HEK293T (cell line): ENCODE results near the gene TMEM98.
"Not testable (repeated sequence)": the region's sequence is repeated elsewhere in the genome, so short reads cannot be mapped to it uniquely, and the experiment has no call there.

ENCODE experiments used
- CTCF ChIA-PET: fragments of 350-600 bp; formaldehyde crosslinking; extraction: SDS; loops from one replicate; lab custom pipeline; 2021; ENCODE audit warnings: antibody characterized with exemption, inconsistent platforms; lab: Yijun Ruan, JAX
- POLR2A ChIA-PET: fragments of 350-600 bp; formaldehyde crosslinking; extraction: SDS; loops from one replicate; lab custom pipeline; 2020; ENCODE audit warnings: antibody characterized with exemption, inconsistent platforms; lab: Yijun Ruan, JAX
- DNase-seq: peaks from one replicate; pipeline ENCODE4 v3.0.0; 2012; ENCODE audit warnings: mixed read lengths; ENCODE audit errors: extremely low spot score
- ARNT ChIP-seq: fragments of 450-650 bp; IDR thresholded peaks from 2 replicates; pipeline ENCODE4 v1.6.1; 2017; ENCODE audit warnings: mild to moderate bottlenecking
- BHLHE40 ChIP-seq: fragments of 450-650 bp; IDR thresholded peaks from 2 replicates; pipeline ENCODE4 v1.6.1; 2016; ENCODE audit warnings: mild to moderate bottlenecking, moderate library complexity, borderline replicate concordance
- CTBP1 ChIP-seq: fragments of 450-650 bp; IDR thresholded peaks from 2 replicates; pipeline ENCODE4 v1.6.1; 2016; ENCODE audit warnings: borderline replicate concordance
- ELF4 ChIP-seq: fragments of 450-650 bp; IDR thresholded peaks from 2 replicates; pipeline ENCODE4 v1.6.1; 2017; ENCODE audit warnings: antibody characterized with exemption
- FOXA1 ChIP-seq: fragments of 450-650 bp; IDR thresholded peaks from 2 replicates; pipeline ENCODE4 v1.6.1; 2016; ENCODE audit warnings: mild to moderate bottlenecking
- FOXK2 ChIP-seq: fragments of 450-650 bp; IDR thresholded peaks from 2 replicates; pipeline ENCODE4 v1.6.1; 2016; ENCODE audit warnings: mild to moderate bottlenecking
- FOXM1 ChIP-seq: fragments of 450-650 bp; IDR thresholded peaks from 2 replicates; pipeline ENCODE4 v1.6.1; 2017; ENCODE audit warnings: mild to moderate bottlenecking, borderline replicate concordance
- HDGF ChIP-seq: fragments of 450-650 bp; IDR thresholded peaks from 2 replicates; pipeline ENCODE4 v1.6.1; 2017; ENCODE audit warnings: antibody characterized with exemption, borderline replicate concordance
- L3MBTL2 ChIP-seq: fragments of 450-650 bp; conservative IDR thresholded peaks from 2 replicates; pipeline ENCODE4 v1.6.1; 2016; ENCODE audit warnings: mild to moderate bottlenecking
- LEF1 ChIP-seq: fragments of 450-650 bp; IDR thresholded peaks from 2 replicates; pipeline ENCODE4 v1.6.1; 2017; ENCODE audit warnings: mild to moderate bottlenecking, borderline replicate concordance
- NFRKB ChIP-seq: fragments of 450-650 bp; IDR thresholded peaks from 2 replicates; pipeline ENCODE4 v1.6.1; 2016; ENCODE audit warnings: mild to moderate bottlenecking, moderate library complexity
- SP1 ChIP-seq: fragments of 450-650 bp; IDR thresholded peaks from 2 replicates; pipeline ENCODE4 v1.6.1; 2017
- SUZ12 ChIP-seq: fragments of 450-650 bp; IDR thresholded peaks from 2 replicates; pipeline ENCODE4 v1.6.1; 2016; ENCODE audit warnings: mild to moderate bottlenecking
- TARDBP ChIP-seq: fragments of 450-650 bp; IDR thresholded peaks from 2 replicates; pipeline ENCODE4 v1.6.1; 2016
- ZNF384 ChIP-seq: fragments of 450-650 bp; IDR thresholded peaks from 2 replicates; pipeline ENCODE4 v1.6.1; 2016
- TF ChIP-seq, protein P1 (sequence below): fragments of 450-650 bp; IDR thresholded peaks from 2 replicates; pipeline ENCODE4 v1.6.1; 2016

Gene TMEM98

DNA sequence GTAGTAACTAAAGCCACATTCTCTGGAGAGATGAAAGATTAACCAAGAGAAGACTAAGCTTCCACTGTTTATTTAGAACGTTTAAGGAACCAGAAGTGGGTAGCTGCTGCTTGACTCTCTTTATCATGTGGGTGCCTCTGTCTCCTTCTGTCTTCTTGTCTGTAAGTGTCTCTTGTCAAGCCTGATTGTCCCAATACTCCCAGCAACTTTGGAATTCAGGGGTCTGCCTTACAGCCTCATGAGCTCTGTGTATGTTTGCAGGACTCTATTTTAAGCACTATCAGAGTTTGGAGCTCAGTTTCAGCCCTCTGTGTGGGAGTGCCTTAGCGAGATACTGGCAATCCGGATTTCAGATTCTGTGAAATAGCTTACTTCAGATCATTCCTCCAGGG is 34.4 kb downstream of the TMEM98 start:
- ChIA-PET POLR2A (no interaction called here), CTCF (no interaction called here)
- no peak for TF ChIP-seq NFRKB
- DNase-seq, result no peak

DNA sequence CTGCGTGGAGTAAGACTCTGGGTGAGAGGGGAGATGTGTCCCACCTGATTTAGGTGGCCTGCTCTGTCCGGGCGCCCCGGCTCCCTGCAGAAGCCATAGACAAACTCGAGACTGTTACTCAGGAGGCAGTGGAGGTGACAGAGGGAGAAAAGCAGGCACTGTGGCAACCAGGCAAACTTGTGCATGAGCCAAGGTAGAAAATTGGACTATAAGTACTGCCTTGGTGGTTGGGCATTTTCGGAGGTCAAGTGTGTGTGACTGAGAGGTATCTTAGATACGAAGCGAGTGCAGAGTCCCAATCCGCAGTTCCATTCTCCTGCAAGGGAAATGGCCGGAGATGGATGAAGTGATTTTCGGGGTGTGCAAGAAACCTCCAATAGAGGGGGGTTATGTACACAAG is 36.6 kb downstream of the TMEM98 start:
- ChIA-PET POLR2A (no interaction called here), CTCF (no interaction called here)
- no peak for DNase-seq
- TF ChIP-seq NFRKB, result no peak
- no peak for TF ChIP-seq FOXK2
- TF ChIP-seq SUZ12, result no peak
- TF ChIP-seq, protein P1, sequence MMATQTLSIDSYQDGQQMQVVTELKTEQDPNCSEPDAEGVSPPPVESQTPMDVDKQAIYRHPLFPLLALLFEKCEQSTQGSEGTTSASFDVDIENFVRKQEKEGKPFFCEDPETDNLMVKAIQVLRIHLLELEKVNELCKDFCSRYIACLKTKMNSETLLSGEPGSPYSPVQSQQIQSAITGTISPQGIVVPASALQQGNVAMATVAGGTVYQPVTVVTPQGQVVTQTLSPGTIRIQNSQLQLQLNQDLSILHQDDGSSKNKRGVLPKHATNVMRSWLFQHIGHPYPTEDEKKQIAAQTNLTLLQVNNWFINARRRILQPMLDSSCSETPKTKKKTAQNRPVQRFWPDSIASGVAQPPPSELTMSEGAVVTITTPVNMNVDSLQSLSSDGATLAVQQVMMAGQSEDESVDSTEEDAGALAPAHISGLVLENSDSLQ, result no peak
- TF ChIP-seq FOXA1, result no peak
- no peak for TF ChIP-seq CTBP1
- no peak for TF ChIP-seq FOXM1
- no peak for TF ChIP-seq BHLHE40
- TF ChIP-seq L3MBTL2, result no peak
- TF ChIP-seq SP1, result no peak
- no peak for TF ChIP-seq ELF4
- no peak for TF ChIP-seq HDGF
- no peak for TF ChIP-seq ARNT

DNA sequence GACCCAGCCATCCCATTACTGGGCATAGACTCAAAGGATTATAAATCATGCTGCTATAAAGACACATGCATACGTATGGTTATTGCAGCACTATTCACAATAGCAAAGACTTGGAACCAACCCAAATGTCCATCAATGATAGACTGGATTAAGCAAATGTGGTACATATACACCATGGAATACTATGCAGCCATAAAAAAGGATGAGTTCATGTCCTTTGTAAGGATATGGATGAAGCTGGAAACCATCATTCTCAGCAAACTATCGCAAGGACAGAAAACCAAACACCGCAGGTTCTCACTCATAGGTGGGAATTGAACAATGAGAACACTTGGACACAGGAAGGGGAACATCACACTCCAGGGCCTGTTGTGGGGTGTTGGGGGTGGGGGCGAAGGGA is 41.3 kb downstream of the TMEM98 start:
- DNase-seq, CTCF ChIA-PET, POLR2A ChIA-PET: not testable (repeated sequence)

DNA sequence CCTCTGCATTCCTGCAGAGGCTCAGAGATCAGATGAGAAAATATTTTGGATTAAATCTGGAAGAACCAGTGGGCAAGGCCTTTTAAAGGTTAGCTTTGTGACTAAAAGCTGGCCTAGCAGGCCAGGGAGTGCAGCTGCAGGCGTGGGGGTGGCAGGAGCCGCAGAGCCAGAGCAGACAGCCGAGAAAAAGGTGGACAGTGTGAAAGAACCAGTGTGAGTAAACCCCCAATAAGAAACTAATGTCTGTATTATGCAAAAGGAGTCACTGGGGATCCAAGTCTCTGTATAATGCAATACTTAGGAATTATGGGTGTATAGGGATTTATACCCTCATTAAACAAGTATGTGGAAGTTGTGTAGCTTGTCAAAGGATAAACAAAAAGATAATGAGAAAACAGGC is 42.3 kb downstream of the TMEM98 start:
- POLR2A ChIA-PET, result no interaction called here
- CTCF ChIA-PET, result interaction anchor here (1.4 kb wide), 1 partner anchor 28 kb away, joined by 3 read pairs; no protein-coding TSS in a partner anchor
- TF ChIP-seq FOXM1 (no peak), BHLHE40 (no peak)
- no peak for DNase-seq

DNA sequence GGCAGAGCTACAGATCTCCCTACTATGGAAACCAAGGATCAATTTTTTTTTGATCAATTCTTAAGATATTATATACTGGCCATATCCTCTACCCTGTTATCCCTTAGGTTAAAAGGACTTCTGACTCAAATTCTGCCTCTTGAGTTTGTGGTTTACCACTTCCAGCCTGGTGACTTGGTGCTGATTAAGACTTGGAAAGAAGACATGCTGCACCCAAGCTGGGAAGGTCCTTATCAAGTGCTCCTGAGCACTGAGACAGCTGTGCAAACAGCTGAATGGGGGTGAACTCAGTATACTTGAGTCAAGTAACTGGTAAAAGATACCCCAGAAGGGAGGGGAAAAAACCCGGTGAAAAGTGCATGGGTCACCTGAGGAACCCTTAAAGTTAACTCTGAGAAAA is 43.2 kb downstream of the TMEM98 start:
- ChIA-PET CTCF (interaction anchor here (1.4 kb wide), 1 partner anchor 27 kb away, joined by 3 read pairs; no protein-coding TSS in a partner anchor), POLR2A (no interaction called here)
- no peak for TF ChIP-seq BHLHE40
- TF ChIP-seq CTBP1, result no peak
- no peak for TF ChIP-seq ZNF384
- TF ChIP-seq HDGF, result no peak
- TF ChIP-seq, protein P1, result no peak
- DNase-seq, result no peak

DNA sequence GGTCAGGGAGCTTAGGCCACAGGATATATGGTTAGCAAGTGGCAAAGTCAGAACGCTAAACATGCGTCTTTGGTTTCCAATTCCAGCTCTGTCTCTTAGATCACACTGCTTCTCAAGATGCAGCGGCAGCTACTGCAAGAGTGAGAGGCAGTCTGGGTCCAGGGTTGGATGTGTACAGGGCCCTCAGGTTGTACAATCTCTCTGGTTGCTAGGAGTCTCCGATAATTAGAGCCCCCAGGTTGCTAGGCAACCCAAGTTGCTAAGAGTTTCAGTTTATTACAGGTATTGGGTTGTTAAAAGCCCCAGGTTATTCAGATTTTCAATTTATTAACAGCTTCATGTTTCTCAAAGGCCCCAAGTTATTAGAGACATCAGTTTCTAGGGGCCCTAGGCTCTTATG is 48.2 kb downstream of the TMEM98 start:
- ChIA-PET POLR2A (no interaction called here), CTCF (interaction anchor here (0.7 kb wide), 1 partner anchor 17 kb away, joined by 4 read pairs; no protein-coding TSS in a partner anchor)
- TF ChIP-seq ELF4 (no peak), CTBP1 (no peak), ARNT (no peak), TARDBP (no peak), FOXA1 (no peak), LEF1 (no peak), SUZ12 (no peak), L3MBTL2 (no peak), ZNF384 (no peak), NFRKB (no peak), FOXK2 (no peak), BHLHE40 (no peak)
- TF ChIP-seq, protein P1, result no peak
- no peak for DNase-seq

DNA sequence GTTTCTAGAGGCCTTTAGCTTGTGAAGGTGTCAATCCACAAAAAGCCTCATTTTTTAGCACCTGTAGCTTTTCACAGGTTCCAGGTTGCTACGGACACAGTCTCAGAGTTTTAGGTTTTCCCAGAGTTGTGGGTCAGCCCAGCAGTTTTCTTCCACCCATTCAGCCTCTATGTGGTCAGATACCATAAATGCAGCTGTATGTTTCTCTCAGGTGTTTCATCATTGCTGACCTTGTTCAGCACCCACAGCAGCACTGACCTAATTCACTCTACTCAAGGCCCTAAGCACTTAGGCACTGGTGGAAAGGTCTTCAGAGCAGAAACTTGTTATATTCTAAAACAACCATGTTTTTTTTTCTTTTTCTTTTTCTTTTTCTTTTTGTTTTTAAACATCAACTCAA is 48.7 kb downstream of the TMEM98 start:
- POLR2A ChIA-PET, result no interaction called here
- TF ChIP-seq CTBP1, result no peak
- TF ChIP-seq FOXM1, result no peak
- TF ChIP-seq L3MBTL2, result no peak
- TF ChIP-seq LEF1, result no peak
- CTCF ChIA-PET, result interaction anchor here (0.7 kb wide), 1 partner anchor 17 kb away, joined by 4 read pairs; no protein-coding TSS in a partner anchor
- DNase-seq, result no peak

DNA sequence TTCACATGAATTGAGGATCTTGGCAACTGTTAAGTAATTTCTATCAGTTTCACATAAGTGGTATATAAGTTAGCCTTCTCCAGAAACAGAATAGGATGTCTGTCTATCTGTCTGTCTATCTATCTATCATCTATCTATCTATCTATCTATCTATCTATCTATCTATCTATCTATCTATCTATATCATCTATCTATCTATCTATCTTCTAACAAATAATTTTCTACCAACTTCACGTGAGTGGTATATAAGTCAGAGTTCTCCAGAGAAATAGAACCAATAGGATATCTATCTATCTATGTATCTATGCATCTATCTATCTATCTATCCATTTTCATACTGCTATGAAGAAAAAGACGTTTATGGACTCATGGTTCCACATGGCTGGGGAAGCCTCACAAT is 52.3 kb downstream of the TMEM98 start:
- CTCF ChIA-PET, result no interaction called here
- no peak for DNase-seq
- POLR2A ChIA-PET, result no interaction called here
- no peak for TF ChIP-seq FOXA1
- TF ChIP-seq L3MBTL2, result no peak
- TF ChIP-seq FOXK2, result no peak
- TF ChIP-seq, protein P1, result no peak
- no peak for TF ChIP-seq ELF4
- TF ChIP-seq SP1, result no peak
- TF ChIP-seq FOXM1, result no peak
- no peak for TF ChIP-seq TARDBP
- no peak for TF ChIP-seq SUZ12
- TF ChIP-seq BHLHE40, result no peak
- no peak for TF ChIP-seq CTBP1
- TF ChIP-seq ARNT, result no peak
- TF ChIP-seq LEF1, result no peak
- TF ChIP-seq HDGF, result no peak
- TF ChIP-seq NFRKB, result no peak
- TF ChIP-seq ZNF384, result no peak

DNA sequence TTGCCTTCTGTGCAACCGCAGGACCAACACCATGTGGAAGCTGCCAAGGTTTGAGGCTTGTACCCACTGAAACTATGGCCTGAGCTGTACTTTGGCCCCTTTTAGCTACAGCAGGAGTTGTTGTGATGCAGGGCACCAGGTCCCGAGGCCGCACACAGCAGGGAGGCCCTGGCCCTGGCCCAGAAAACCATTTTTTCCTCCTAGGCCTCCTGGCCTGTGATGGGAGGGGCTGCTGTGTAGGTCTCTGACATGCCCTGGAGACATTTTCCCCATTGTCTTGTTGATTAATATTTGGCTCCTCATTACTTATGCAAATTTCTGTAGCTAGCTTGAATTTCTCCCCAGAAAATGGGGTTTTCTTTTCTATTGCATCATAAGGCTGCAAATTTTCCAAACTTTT is 53.7 kb downstream of the TMEM98 start:
- POLR2A ChIA-PET, DNase-seq, CTCF ChIA-PET: not testable (repeated sequence)
